Mesenchymal stem cell (in vitro differentiated cells and primary cell): Measurements from ENCODE around the gene AREG.

ENCODE experiments used
- DNase-seq: peaks from one replicate; pipeline ENCODE4 v3.0.0-alpha.2; 2013
- H2AFZ ChIP-seq: one replicate; pipeline ENCODE4 v1.6.1; 2013; ENCODE audit warnings: low read depth, mild to moderate bottlenecking, control low read depth, inconsistent platforms, low read length, moderate library complexity
- H2AK5ac ChIP-seq: 2 replicates; pipeline ENCODE4 v1.6.1; 2013; ENCODE audit warnings: low read length, moderate library complexity, mild to moderate bottlenecking, inconsistent platforms; ENCODE audit not compliant: severe bottlenecking
- H2BK120ac ChIP-seq: one replicate; pipeline ENCODE4 v1.6.1; 2013; ENCODE audit warnings: low read depth, mild to moderate bottlenecking, inconsistent platforms, low read length, moderate library complexity
- H2BK12ac ChIP-seq, 2 experiments: one replicate each; pipeline ENCODE4 v1.6.1; 2013; ENCODE audit warnings: inconsistent platforms in 2 of 2, low read length in 2 of 2, mild to moderate bottlenecking in 2 of 2, moderate library complexity in 2 of 2, control low read depth in 1 of 2
- H2BK15ac ChIP-seq: one replicate; pipeline ENCODE4 v1.6.1; 2013; ENCODE audit warnings: mild to moderate bottlenecking, low read depth, inconsistent platforms; ENCODE audit not compliant: poor library complexity, severe bottlenecking
- H2BK5ac ChIP-seq: 2 replicates; pipeline ENCODE4 v1.6.1; 2013; ENCODE audit warnings: low read depth, mild to moderate bottlenecking, low read length, control low read depth, inconsistent platforms; ENCODE audit not compliant: poor library complexity, severe bottlenecking
- H3K14ac ChIP-seq, 2 experiments: one replicate each; pipeline ENCODE4 v1.6.1; 2013; ENCODE audit warnings: inconsistent platforms in 2 of 2, low read length in 2 of 2, control low read depth in 1 of 2, mild to moderate bottlenecking in 1 of 2, moderate library complexity in 1 of 2
- H3K18ac ChIP-seq, 2 experiments: one replicate each; pipeline ENCODE4 v1.6.1; 2013; ENCODE audit warnings: inconsistent platforms in 2 of 2, low read length in 2 of 2, control low read depth in 1 of 2, low read depth in 1 of 2, mild to moderate bottlenecking in 1 of 2
- H3K23ac ChIP-seq, 2 experiments: one replicate each; pipeline ENCODE4 v1.6.1; 2013; ENCODE audit warnings: inconsistent platforms in 2 of 2, low read length in 2 of 2, mild to moderate bottlenecking in 2 of 2, moderate library complexity in 2 of 2, control low read depth in 1 of 2
- H3K27ac ChIP-seq: 2 replicates; pipeline ENCODE4 v1.5.1; 2013; ENCODE audit warnings: mild to moderate bottlenecking, moderate library complexity, low read length, control low read depth, inconsistent platforms; ENCODE audit not compliant: poor library complexity, severe bottlenecking
- H3K27me3 ChIP-seq, 2 experiments: 2 replicates each; pipeline versions ENCODE4 v1.6.1 to v1.7.0; 2013; ENCODE audit warnings: low read length in 2 of 2, mild to moderate bottlenecking in 2 of 2, moderate library complexity in 2 of 2, control low read depth in 1 of 2, inconsistent platforms in 1 of 2; ENCODE audit not compliant: control insufficient read depth in 1 of 2, insufficient read depth in 1 of 2
- H3K36me3 ChIP-seq, 2 experiments: 2 replicates each; pipeline versions ENCODE4 v1.6.1 to v1.7.0; 2013; ENCODE audit warnings: low read length in 2 of 2, control low read depth in 1 of 2, inconsistent platforms in 1 of 2, low read depth in 1 of 2, mild to moderate bottlenecking in 1 of 2; ENCODE audit not compliant: insufficient read depth in 2 of 2, control insufficient read depth in 1 of 2
- H3K4ac ChIP-seq, 2 experiments: one replicate each; pipeline ENCODE4 v1.6.1; 2013; ENCODE audit warnings: inconsistent platforms in 2 of 2, low read length in 2 of 2, mild to moderate bottlenecking in 2 of 2, moderate library complexity in 2 of 2, control low read depth in 1 of 2, low read depth in 1 of 2
- H3K4me1 ChIP-seq: 2 replicates; pipeline ENCODE4 v1.6.1; 2013; ENCODE audit warnings: low read depth, low read length, control low read depth; ENCODE audit not compliant: control insufficient read depth, insufficient read depth
- H3K4me2 ChIP-seq: 2 replicates; pipeline ENCODE4 v1.6.1; 2013; ENCODE audit warnings: low read length, mild to moderate bottlenecking, inconsistent platforms; ENCODE audit not compliant: poor library complexity, severe bottlenecking
- H3K4me3 ChIP-seq, 2 experiments: 2 replicates each; pipeline versions ENCODE4 v1.5.1 to v1.7.0; 2013; ENCODE audit warnings: low read length in 2 of 2, mild to moderate bottlenecking in 2 of 2, control low read depth in 1 of 2, low read depth in 1 of 2; ENCODE audit not compliant: insufficient read depth in 1 of 2
- H3K79me1 ChIP-seq: replicated peaks from 2 replicates; pipeline ENCODE4 v1.6.1; 2013; ENCODE audit warnings: mild to moderate bottlenecking, control low read depth, low read length, inconsistent platforms; ENCODE audit not compliant: poor library complexity, severe bottlenecking
- H3K9ac ChIP-seq: 2 replicates; pipeline ENCODE4 v1.7.0; 2013; ENCODE audit warnings: mild to moderate bottlenecking, low read length, moderate library complexity
- H3K9me3 ChIP-seq: 2 replicates; pipeline ENCODE4 v1.7.0; 2013; ENCODE audit warnings: mild to moderate bottlenecking, low read length; ENCODE audit not compliant: control insufficient read depth
- H4K8ac ChIP-seq: one replicate; pipeline ENCODE4 v1.6.1; 2013; ENCODE audit warnings: inconsistent platforms, mild to moderate bottlenecking, low read length, moderate library complexity
- H4K91ac ChIP-seq: one replicate; pipeline ENCODE4 v1.6.1; 2013; ENCODE audit warnings: mild to moderate bottlenecking, low read length, inconsistent platforms
- WGBS: methylation state at CpG from one replicate; pipeline ENCODE4 v1.1.7; 2013; ENCODE audit warnings: mixed read lengths; 5-methylcytosine and 5-hydroxymethylcytosine counted together

Gene AREG

DNA sequence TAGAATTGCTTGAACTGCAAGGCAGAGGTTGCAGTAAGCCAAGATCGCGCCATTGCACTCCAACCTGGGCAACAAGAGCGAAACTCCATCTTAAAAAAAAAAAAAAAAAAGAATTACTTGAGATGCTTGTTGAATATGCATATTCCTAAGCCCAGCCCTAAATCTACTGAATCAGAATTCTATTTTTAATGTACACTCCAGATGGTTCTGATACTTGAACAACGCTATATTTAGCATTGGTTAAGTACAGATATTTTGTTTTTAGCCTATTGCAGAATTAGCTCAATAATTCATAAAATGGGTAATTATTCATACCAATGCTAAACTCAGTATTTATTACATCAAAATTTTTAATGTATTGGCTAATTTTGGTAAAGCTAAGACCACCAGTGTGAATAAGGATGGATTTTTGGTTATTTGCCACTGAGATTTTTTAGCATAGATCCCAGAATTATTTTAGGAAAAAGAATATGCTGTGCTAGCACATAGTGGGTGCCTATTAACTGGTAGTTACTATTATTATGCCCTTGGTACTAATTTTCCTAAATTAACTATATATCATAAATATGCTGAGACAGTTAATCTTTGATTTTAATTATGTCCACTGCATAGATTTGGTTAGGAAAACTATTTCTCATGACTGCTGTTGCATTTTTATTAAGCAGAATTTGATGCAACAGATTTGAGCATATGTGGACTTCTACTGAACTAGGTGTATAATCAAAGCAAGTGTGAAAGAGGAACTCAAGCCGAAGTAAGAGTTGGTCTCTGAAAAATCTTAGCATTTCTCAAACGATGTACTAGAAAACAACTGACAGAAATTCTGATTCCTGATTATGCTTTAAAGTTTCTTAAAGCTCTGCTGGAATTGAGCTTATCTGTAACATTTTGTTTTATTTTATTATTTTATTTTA, 9.2 kb downstream of the AREG start:
- Histone ChIP-seq H3K4me2 (no peak overlapping the region), H2BK15ac (no peak overlapping the region), H3K9ac (no peak overlapping the region), H3K23ac (no peak overlapping the region), H2AK5ac (no peak overlapping the region), H2AFZ (no peak overlapping the region), H3K79me1 (no peaks in the 10 kb centered on the region), H3K14ac (no peak overlapping the region), H3K27me3 (no peaks in the 10 kb centered on the region), H4K8ac (no peak overlapping the region), H2BK12ac (no peak overlapping the region), H3K4me1 (peaks cover 4% of the 10 kb centered on the region), H2BK120ac (no peak overlapping the region), H3K18ac (no peak overlapping the region), H2BK5ac (no peak overlapping the region), H3K36me3 (peaks cover 0 to 4% of the 10 kb centered on the region in 2 experiments), H3K27ac (no peak overlapping the region), H3K9me3 (peaks cover 2% of the 10 kb centered on the region), H3K4me3 (no peak overlapping the region), H4K91ac (no peak overlapping the region), H3K4ac (no peak overlapping the region)
- no peak for DNase-seq
- WGBS, result 80% methylated on average over 2 of the region's 6 CpGs

GRCh38 chr4:74455361-74456055, 10.6 kb downstream of the AREG start:
- 100% methylated on average over 1 of the region's 4 CpGs for WGBS
- Histone ChIP-seq H2BK120ac (no peak overlapping the region), H3K79me1 (no peaks in the 10 kb centered on the region), H2BK15ac (no peak overlapping the region), H3K4me2 (no peak overlapping the region), H2BK12ac (no peak overlapping the region), H4K8ac (no peak overlapping the region), H3K9ac (no peak overlapping the region), H3K4ac (no peak overlapping the region), H3K9me3 (peaks cover 7% of the 10 kb centered on the region), H3K27ac (no peak overlapping the region), H2AFZ (no peak overlapping the region), H3K14ac (no peak overlapping the region), H3K4me3 (no peak overlapping the region), H3K36me3 (peaks cover 0 to 4% of the 10 kb centered on the region in 2 experiments), H3K23ac (no peak overlapping the region), H3K4me1 (peaks cover 2% of the 10 kb centered on the region), H3K27me3 (no peaks in the 10 kb centered on the region), H4K91ac (no peak overlapping the region), H2AK5ac (no peak overlapping the region), H3K18ac (no peak overlapping the region), H2BK5ac (no peak overlapping the region)
- DNase-seq, result no peak

DNA sequence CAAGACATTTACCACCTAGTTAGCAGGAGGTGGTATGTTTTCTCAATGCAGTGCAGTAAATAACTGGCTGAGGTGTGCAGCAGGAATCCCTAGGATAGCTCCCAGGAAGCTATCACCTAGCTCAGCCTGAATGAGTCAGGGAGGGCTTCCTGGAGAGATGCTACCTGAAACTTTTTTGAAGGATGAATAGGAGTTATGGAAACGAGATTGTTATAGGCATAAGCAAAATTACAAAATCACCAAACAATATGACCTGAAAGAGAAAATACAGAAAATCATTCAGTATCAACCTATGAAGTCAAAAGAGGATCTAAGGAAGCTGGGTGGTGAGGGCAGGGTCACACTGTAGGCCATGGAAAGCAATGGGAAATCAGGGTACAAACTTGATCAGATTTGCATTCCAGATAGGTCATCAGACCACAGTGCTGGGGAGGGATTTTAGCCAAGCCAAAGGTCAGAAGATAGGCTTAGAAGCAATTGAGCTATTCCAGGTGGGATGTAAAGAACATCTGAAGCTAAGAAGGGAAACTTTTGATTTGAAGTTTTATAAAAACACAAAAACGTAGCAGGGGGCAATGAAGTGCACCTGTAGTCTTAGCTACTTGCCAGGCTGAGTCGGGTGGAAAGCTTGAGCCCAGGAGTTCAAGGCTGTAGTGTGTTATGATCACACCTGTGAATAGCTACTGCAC, 11.3 kb downstream of the AREG start:
- no peak overlapping the region for H3K14ac ChIP-seq
- H3K9me3 ChIP-seq, result peaks cover 14% of the 10 kb centered on the region
- H2BK12ac ChIP-seq, result no peak overlapping the region
- H3K36me3 ChIP-seq, result peaks cover 0 to 4% of the 10 kb centered on the region in 2 experiments
- no peak overlapping the region for H2BK15ac ChIP-seq
- H2BK120ac ChIP-seq, result no peak overlapping the region
- H3K79me1 ChIP-seq, result no peaks in the 10 kb centered on the region
- peaks cover 2% of the 10 kb centered on the region for H3K4me1 ChIP-seq
- H2AFZ ChIP-seq, result no peak overlapping the region
- H3K27ac ChIP-seq, result no peak overlapping the region
- no peak overlapping the region for H3K4me2 ChIP-seq
- H3K9ac ChIP-seq, result no peak overlapping the region
- DNase-seq, result no peak
- no peak overlapping the region for H3K18ac ChIP-seq
- 75% methylated on average over 2 of the region's 3 CpGs for WGBS
- no peak overlapping the region for H4K91ac ChIP-seq
- H4K8ac ChIP-seq, result no peak overlapping the region
- no peak overlapping the region for H3K23ac ChIP-seq
- H3K4ac ChIP-seq, result no peak overlapping the region
- no peak overlapping the region for H2AK5ac ChIP-seq
- no peak overlapping the region for H2BK5ac ChIP-seq
- H3K4me3 ChIP-seq, result no peak overlapping the region
- H3K27me3 ChIP-seq, result no peaks in the 10 kb centered on the region
